Activated naive CD8-positive, alpha-beta T cell (primary cell): ENCODE data around the gene FBXL22.
A peak's percentile ranks its signal among the peaks of the same experiment; 100 is the strongest.

Source experiments
- H3K27ac Mint-ChIP-seq: one replicate; pipeline ENCODE4 v1.8.0; 2021; ENCODE audit warnings: mixed read lengths
- H3K27me3 Mint-ChIP-seq: one replicate; pipeline ENCODE4 v1.8.0; 2021; ENCODE audit warnings: mixed read lengths
- H3K36me3 Mint-ChIP-seq: one replicate; pipeline ENCODE4 v1.8.0; 2021; ENCODE audit warnings: mixed read lengths
- H3K4me1 Mint-ChIP-seq: one replicate; pipeline ENCODE4 v1.8.0; 2021; ENCODE audit warnings: low read depth, mixed read lengths
- H3K4me3 Mint-ChIP-seq: one replicate; pipeline ENCODE4 v1.8.0; 2021; ENCODE audit warnings: mild to moderate bottlenecking, mixed read lengths
- H3K9me3 Mint-ChIP-seq: one replicate; pipeline ENCODE4 v1.8.0; 2021; ENCODE audit warnings: low read depth, mixed read lengths

FBXL22 gene

DNA sequence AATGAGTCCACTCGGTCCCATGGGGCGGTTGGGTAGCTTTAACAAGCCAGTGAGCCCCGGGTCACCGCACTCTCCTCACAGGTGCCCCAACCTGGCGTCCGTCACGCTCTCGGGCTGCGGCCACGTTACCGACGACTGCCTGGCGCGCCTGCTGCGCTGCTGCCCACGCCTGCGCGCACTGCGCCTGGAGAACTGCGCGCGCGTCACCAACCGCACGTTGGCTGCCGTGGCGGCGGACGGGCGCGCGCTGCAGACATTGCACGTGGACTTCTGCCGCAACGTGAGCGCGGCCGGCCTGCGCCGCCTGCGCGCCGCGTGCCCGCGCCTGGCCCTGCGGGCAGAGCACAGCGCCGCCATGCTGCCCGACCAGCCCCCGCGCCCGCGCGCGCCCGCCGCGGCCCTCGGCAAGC lies 3.4 kb downstream of the FBXL22 start:
- H3K27me3 Mint-ChIP-seq = no peaks in the 10 kb centered on the region
- H3K9me3 Mint-ChIP-seq = no peaks in the 10 kb centered on the region
- H3K4me1 Mint-ChIP-seq = peaks cover 66% of the 10 kb centered on the region
- H3K4me3 Mint-ChIP-seq = peak overlapping the region; percentile 94
- no peaks in the 10 kb centered on the region for H3K36me3 Mint-ChIP-seq
- H3K27ac Mint-ChIP-seq = peak overlapping the region; percentile 91

- Mint-ChIP-seq H3K36me3 (no peaks in the 10 kb centered on the region), H3K4me1 (peaks cover 66% of the 10 kb centered on the region), H3K27me3 (no peaks in the 10 kb centered on the region), H3K9me3 (no peaks in the 10 kb centered on the region), H3K4me3 (peak overlapping the region; percentile 94), H3K27ac (peak overlapping the region; percentile 93)
These were observed 4.0 kb downstream of the FBXL22 start for GRCh38 chr15:63601026-63601703.

DNA sequence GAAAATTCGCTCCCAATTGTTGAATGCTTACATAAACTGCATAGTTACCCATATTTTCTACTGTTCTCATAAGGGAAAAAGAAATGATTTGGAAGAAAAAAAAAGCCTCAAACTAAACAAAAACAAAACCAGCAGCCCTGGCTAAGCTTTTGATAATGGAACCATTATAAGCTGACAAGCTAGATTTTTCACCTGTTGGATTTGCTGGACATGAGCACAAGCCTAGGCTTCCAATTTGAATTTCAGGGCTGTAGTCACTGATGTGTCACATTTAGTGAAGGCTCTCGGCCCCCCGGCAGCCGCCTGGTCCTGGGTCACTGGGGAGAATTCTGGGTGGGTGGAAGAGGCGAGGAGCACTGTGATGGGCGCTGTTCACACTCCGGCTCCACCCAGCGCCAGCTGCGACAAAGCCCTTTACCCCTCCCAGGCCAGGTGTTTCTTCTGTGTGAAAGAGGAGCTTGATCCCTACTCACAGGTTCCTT lies 4.6 kb downstream of the FBXL22 start:
- peaks cover 64% of the 10 kb centered on the region for H3K4me1 Mint-ChIP-seq
- H3K27ac Mint-ChIP-seq = peak overlapping the region; percentile 93
- peak overlapping the region; percentile 94 for H3K4me3 Mint-ChIP-seq
- H3K9me3 Mint-ChIP-seq = no peaks in the 10 kb centered on the region
- no peaks in the 10 kb centered on the region for H3K27me3 Mint-ChIP-seq
- no peaks in the 10 kb centered on the region for H3K36me3 Mint-ChIP-seq

GRCh38 chr15:63602595-63602994 lies 5.4 kb downstream of the FBXL22 start:
- peaks cover 60% of the 10 kb centered on the region for H3K4me1 Mint-ChIP-seq
- H3K9me3 Mint-ChIP-seq = no peaks in the 10 kb centered on the region
- H3K4me3 Mint-ChIP-seq = peak overlapping the region; percentile 64
- no peaks in the 10 kb centered on the region for H3K36me3 Mint-ChIP-seq
- H3K27me3 Mint-ChIP-seq = no peaks in the 10 kb centered on the region
- H3K27ac Mint-ChIP-seq = peak overlapping the region; percentile 59

- no peaks in the 10 kb centered on the region for H3K27me3 Mint-ChIP-seq
- H3K4me3 Mint-ChIP-seq = peak overlapping the region; percentile 64
- H3K27ac Mint-ChIP-seq = no peak overlapping the region
- peaks cover under 1% of the 10 kb centered on the region for H3K36me3 Mint-ChIP-seq
- peaks cover 58% of the 10 kb centered on the region for H3K4me1 Mint-ChIP-seq
- no peaks in the 10 kb centered on the region for H3K9me3 Mint-ChIP-seq
These were observed 6.3 kb downstream of the FBXL22 start for GRCh38 chr15:63603516-63603915.

DNA sequence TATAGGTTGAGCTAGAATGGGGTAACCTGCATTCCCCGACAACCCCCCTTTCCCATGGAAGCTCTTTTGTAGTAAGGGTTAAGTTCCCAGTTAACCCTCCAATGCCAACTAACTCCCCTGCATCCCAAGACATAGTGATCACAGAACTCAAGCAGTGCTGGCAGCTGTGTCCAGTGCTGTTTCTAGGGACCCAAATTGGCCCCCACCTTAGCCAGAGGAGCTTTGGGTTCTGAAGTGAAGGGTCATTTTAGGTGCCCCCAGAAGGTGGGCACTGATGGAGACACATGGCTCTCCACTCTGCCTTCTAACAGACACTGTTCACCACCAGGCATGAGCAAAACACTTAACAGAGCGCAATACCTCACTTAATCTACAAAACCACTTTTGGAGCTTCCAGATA lies 7.1 kb downstream of the FBXL22 start:
- Mint-ChIP-seq H3K27ac (peak overlapping the region; percentile 94), H3K27me3 (no peaks in the 10 kb centered on the region), H3K4me3 (no peak overlapping the region), H3K9me3 (no peaks in the 10 kb centered on the region), H3K4me1 (peaks cover 52% of the 10 kb centered on the region), H3K36me3 (peaks cover 5% of the 10 kb centered on the region)

- Mint-ChIP-seq H3K27me3 (no peaks in the 10 kb centered on the region), H3K9me3 (no peaks in the 10 kb centered on the region), H3K36me3 (peaks cover 6% of the 10 kb centered on the region), H3K4me1 (peaks cover 45% of the 10 kb centered on the region), H3K27ac (peak overlapping the region; percentile 94), H3K4me3 (no peak overlapping the region)
These were observed 7.8 kb downstream of the FBXL22 start for GRCh38 chr15:63605036-63605435.

- Mint-ChIP-seq H3K36me3 (peaks cover 8% of the 10 kb centered on the region), H3K27me3 (no peaks in the 10 kb centered on the region), H3K9me3 (no peaks in the 10 kb centered on the region), H3K4me1 (peaks cover 51% of the 10 kb centered on the region), H3K4me3 (peak overlapping the region; percentile 30), H3K27ac (peak overlapping the region; percentile 94)
These were observed 8.6 kb downstream of the FBXL22 start for GRCh38 chr15:63605816-63606215.

DNA sequence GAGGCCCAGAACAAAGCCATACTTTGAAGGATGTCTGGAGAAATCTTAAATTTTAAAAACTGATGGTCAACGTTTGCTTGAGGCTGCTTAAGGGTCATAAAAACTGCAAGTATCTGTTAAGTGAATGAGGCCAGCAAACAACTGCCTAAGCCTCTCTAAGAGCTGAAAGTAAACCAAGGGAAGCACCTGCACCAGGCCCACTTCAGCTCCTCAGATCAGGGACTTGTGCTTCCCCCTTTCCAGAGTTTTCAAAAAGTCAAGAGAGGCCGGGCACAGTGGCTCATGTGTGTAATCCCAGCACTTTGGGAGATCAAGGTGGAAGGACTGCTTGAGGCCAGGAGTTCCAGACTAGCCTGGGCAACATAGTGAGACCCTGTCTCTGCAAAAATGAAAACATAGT lies 9.1 kb downstream of the FBXL22 start:
- Mint-ChIP-seq H3K27ac (peak overlapping the region; percentile 94), H3K4me1 (peaks cover 56% of the 10 kb centered on the region), H3K27me3 (no peaks in the 10 kb centered on the region), H3K9me3 (no peaks in the 10 kb centered on the region), H3K4me3 (no peak overlapping the region), H3K36me3 (peaks cover 10% of the 10 kb centered on the region)

DNA sequence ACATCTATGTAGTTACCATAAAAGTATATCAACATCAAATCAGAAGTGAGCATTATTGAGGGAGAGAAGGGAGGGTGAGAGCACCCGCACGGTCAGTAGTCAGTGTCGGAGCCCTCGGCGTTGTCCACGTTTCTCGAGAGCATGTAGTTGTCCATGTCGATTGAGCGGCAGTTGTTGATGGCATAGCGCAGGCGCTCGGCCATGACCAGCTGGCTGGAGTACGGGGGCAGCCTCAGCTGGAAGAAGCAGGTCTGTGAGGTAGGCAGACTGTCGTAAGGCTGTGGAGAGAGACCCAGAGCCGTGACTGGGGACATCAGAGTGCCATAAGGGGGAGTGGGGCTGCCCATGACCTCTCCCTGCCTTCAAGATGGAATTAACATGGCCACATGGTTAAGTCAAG lies 11.8 kb downstream of the FBXL22 start:
- peaks cover 10% of the 10 kb centered on the region for H3K36me3 Mint-ChIP-seq
- H3K27me3 Mint-ChIP-seq = no peaks in the 10 kb centered on the region
- H3K27ac Mint-ChIP-seq = no peak overlapping the region
- peaks cover 45% of the 10 kb centered on the region for H3K4me1 Mint-ChIP-seq
- no peak overlapping the region for H3K4me3 Mint-ChIP-seq
- H3K9me3 Mint-ChIP-seq = no peaks in the 10 kb centered on the region

GRCh38 chr15:63609448-63609847 lies 12.3 kb downstream of the FBXL22 start:
- Mint-ChIP-seq H3K27me3 (no peaks in the 10 kb centered on the region), H3K27ac (peak overlapping the region; percentile 22), H3K4me1 (peaks cover 43% of the 10 kb centered on the region), H3K4me3 (no peak overlapping the region), H3K36me3 (peaks cover 10% of the 10 kb centered on the region), H3K9me3 (no peaks in the 10 kb centered on the region)

GRCh38 chr15:63610209-63610841 lies 13.1 kb downstream of the FBXL22 start:
- Mint-ChIP-seq H3K27ac (peak overlapping the region; percentile 91), H3K4me1 (peaks cover 34% of the 10 kb centered on the region), H3K27me3 (no peaks in the 10 kb centered on the region), H3K9me3 (no peaks in the 10 kb centered on the region), H3K4me3 (peak overlapping the region; percentile 49), H3K36me3 (peaks cover 14% of the 10 kb centered on the region)

- Mint-ChIP-seq H3K4me3 (no peak overlapping the region), H3K9me3 (no peaks in the 10 kb centered on the region), H3K27me3 (no peaks in the 10 kb centered on the region), H3K27ac (peak overlapping the region; percentile 91), H3K36me3 (peaks cover 16% of the 10 kb centered on the region), H3K4me1 (peaks cover 26% of the 10 kb centered on the region)
These were observed 14.0 kb downstream of the FBXL22 start for GRCh38 chr15:63611177-63611576.

- no peaks in the 10 kb centered on the region for H3K9me3 Mint-ChIP-seq
- peaks cover 18% of the 10 kb centered on the region for H3K36me3 Mint-ChIP-seq
- H3K27ac Mint-ChIP-seq = peak overlapping the region; percentile 74
- H3K4me3 Mint-ChIP-seq = no peak overlapping the region
- no peaks in the 10 kb centered on the region for H3K27me3 Mint-ChIP-seq
- H3K4me1 Mint-ChIP-seq = peaks cover 20% of the 10 kb centered on the region
These were observed 15.1 kb downstream of the FBXL22 start for GRCh38 chr15:63612300-63612699.

DNA sequence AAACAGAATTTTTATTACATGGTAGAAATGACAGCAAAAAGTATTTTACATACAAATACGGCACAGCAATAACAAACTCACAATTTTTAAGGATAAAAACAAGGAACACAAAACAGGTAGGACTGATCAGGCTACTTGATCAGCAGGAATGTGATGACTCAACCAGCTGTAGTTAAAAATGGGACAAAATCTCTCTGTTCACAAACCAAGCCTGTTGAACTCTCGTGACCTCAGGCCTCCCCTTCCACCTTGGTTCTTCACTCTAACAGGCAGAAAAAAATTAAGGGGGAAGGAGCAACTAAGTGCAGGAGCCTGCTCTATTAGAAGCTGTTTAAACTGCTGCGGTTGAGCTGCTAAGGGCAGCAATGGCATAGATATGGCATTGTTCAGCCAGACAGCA lies 18.7 kb downstream of the FBXL22 start:
- Mint-ChIP-seq H3K9me3 (no peaks in the 10 kb centered on the region), H3K27ac (peak overlapping the region; percentile 5), H3K36me3 (peaks cover 16% of the 10 kb centered on the region), H3K4me1 (peaks cover 10% of the 10 kb centered on the region), H3K4me3 (no peak overlapping the region), H3K27me3 (no peaks in the 10 kb centered on the region)
